ENCODE results near the gene CYB561A3. TPM values are rescaled to one million over a fixed set of nuclear protein-coding genes. Genes with fewer than 3 reads are reported as not detected.

The CYB561A3 gene
- total RNA-seq, 1 experiment from 2014 or later = 96.9 TPM

DNA sequence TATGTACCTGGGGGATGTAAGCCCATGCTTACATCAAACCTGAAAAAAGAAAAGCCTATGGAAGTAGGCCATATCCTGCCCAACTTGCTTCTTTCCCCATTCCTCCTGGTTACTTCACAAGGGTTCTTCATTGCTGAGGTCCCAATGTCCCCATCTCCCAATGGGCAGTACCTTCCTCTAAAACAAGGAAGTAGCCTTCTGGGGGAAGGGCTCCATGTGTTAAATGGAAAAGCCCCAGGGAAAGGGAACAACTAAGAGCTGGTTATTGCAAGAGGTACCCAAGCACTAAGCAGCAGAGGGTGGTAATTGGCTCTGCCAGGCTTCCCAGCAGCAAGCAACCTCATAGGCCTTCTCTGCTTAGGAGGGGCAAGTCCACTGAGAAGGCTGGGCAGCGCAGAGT is 42.0 kb upstream of the CYB561A3 start:
- Histone ChIP-seq H3K9me2 (ENCODE audit: insufficient read depth) (no peaks in the 10 kb centered on the region; the same call in 1 of the 2 replicates), H3K4me3 (no peak overlapping the region), H3F3A (ENCODE audit: insufficient read depth, low read depth) (peaks cover 40% of the 10 kb centered on the region), H2AFZ (no peak overlapping the region), H3K27me3 (ENCODE audit: insufficient read depth, low read depth) (no peaks in the 10 kb centered on the region), H3K79me2 (ENCODE audit: low read depth) (no peaks in the 10 kb centered on the region), H3K36me3 (ENCODE audit: low read depth) (peaks cover 55% of the 10 kb centered on the region), H3K27ac (no peak overlapping the region), H3K9me3 (ENCODE audit: insufficient read depth, low read depth) (no peaks in the 10 kb centered on the region), H3K4me1 (replicated peaks; ENCODE audit: insufficient read depth) (no peaks in the 10 kb centered on the region), H4K20me1 (ENCODE audit: insufficient read depth) (peaks cover 13% of the 10 kb centered on the region; the same call in 1 of the 2 replicates), H3K4me2 (no peak overlapping the region)
- intact Hi-C loops (cut with micrococcal nuclease; ENCODE audit: unreplicated experiment) = no loop called here
- no peak for DNase-seq
- ChIA-PET POLR2A (ENCODE audit: unreplicated experiment) (no interaction called here), CTCF (interaction anchor here (0.7 kb wide), 1 partner anchor 372 kb away, joined by 3 read pairs; no protein-coding TSS in a partner anchor)
- no peak for TF ChIP-seq CTCF (conservative IDR thresholded peaks at IDR 0.05)
- no peak for TF ChIP-seq EZH2 (IDR thresholded peaks at IDR 0.05; ENCODE audit: low read depth)
- BruUV-seq (replicated peaks) = no TSS peak

DNA sequence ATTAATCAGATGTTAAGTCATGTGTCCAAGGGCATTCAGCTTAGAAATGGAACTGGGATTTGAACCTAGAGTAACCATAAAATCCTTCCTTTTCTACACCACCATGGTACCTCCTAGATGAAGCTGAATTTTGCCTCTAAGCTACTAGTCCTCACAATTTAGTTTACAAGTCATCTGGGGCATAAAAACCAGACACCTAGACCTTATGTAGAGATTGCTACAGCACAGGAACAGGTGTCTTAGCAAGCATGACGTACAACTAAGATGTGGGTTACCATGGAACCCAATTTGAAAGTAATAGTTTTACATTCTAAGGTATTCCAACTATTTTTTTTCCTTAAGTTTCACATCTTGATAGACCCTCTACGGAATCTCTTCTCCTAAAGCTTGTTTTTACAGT is 39.9 kb upstream of the CYB561A3 start:
- Histone ChIP-seq H3F3A (ENCODE audit: insufficient read depth, low read depth) (peaks cover 40% of the 10 kb centered on the region), H4K20me1 (ENCODE audit: insufficient read depth) (peaks cover 5% of the 10 kb centered on the region; the same call in 1 of the 2 replicates), H3K27ac (peak overlapping the region; percentile 13; the same call in 1 of the 2 replicates), H3K27me3 (ENCODE audit: insufficient read depth, low read depth) (no peaks in the 10 kb centered on the region), H2AFZ (no peak overlapping the region), H3K36me3 (ENCODE audit: low read depth) (peaks cover 37% of the 10 kb centered on the region), H3K4me3 (no peak overlapping the region), H3K9me3 (ENCODE audit: insufficient read depth, low read depth) (no peaks in the 10 kb centered on the region), H3K4me2 (no peak overlapping the region), H3K79me2 (ENCODE audit: low read depth) (no peaks in the 10 kb centered on the region), H3K4me1 (replicated peaks; ENCODE audit: insufficient read depth) (no peaks in the 10 kb centered on the region), H3K9me2 (ENCODE audit: insufficient read depth) (no peaks in the 10 kb centered on the region; the same call in 1 of the 2 replicates)
- no TSS peak for BruUV-seq (replicated peaks)
- DNase-seq = no peak
- TF ChIP-seq CTCF (conservative IDR thresholded peaks at IDR 0.05) (no peak), EZH2 (IDR thresholded peaks at IDR 0.05; ENCODE audit: low read depth) (no peak)
- ChIA-PET CTCF (interaction anchor here (0.6 to 1.1 kb wide), 3 partner anchors 9 to 595 kb away, joined by 3 to 4 read pairs (median 4); partner anchors contain the start of gene TMEM216), POLR2A (ENCODE audit: unreplicated experiment) (interaction anchor here (0.6 kb wide), 1 partner anchor 28 kb away, joined by 3 read pairs; the partner anchor contains the start of genes CPSF7 and SDHAF2)
- intact Hi-C loops (cut with micrococcal nuclease; ENCODE audit: unreplicated experiment) = no loop called here

GRCh38 chr11:61401173-61401572 is 39.5 kb upstream of the CYB561A3 start:
- BruUV-seq (replicated peaks) = no TSS peak
- H4K20me1 ChIP-seq (ENCODE audit: insufficient read depth) = peaks cover 5% of the 10 kb centered on the region; the same call in 1 of the 2 replicates
- POLR2A ChIA-PET (ENCODE audit: unreplicated experiment) = interaction anchor here (0.6 kb wide), 1 partner anchor 29 kb away, joined by 3 read pairs; the partner anchor contains the start of genes CPSF7 and SDHAF2
- no peaks in the 10 kb centered on the region for H3K27me3 ChIP-seq (ENCODE audit: insufficient read depth, low read depth)
- H3K9me2 ChIP-seq (ENCODE audit: insufficient read depth) = no peaks in the 10 kb centered on the region; the same call in 1 of the 2 replicates
- DNase-seq = no peak
- no peak overlapping the region for H2AFZ ChIP-seq
- CTCF ChIA-PET = interaction anchor here (0.6 to 1.1 kb wide), 2 partner anchors 65 to 595 kb away, joined by 3 to 4 read pairs; no protein-coding TSS in a partner anchor
- no peaks in the 10 kb centered on the region for H3K79me2 ChIP-seq (ENCODE audit: low read depth)
- TF ChIP-seq CTCF (conservative IDR thresholded peaks at IDR 0.05) (no peak), EZH2 (IDR thresholded peaks at IDR 0.05; ENCODE audit: low read depth) (no peak)
- H3K27ac ChIP-seq = peak overlapping the region; percentile 13; the same call in 1 of the 2 replicates
- H3F3A ChIP-seq (ENCODE audit: insufficient read depth, low read depth) = peaks cover 40% of the 10 kb centered on the region
- no peaks in the 10 kb centered on the region for H3K9me3 ChIP-seq (ENCODE audit: insufficient read depth, low read depth)
- H3K4me2 ChIP-seq = no peak overlapping the region
- no peaks in the 10 kb centered on the region for H3K4me1 ChIP-seq (replicated peaks; ENCODE audit: insufficient read depth)
- intact Hi-C loops (cut with micrococcal nuclease; ENCODE audit: unreplicated experiment) = no loop called here
- H3K36me3 ChIP-seq (ENCODE audit: low read depth) = peaks cover 34% of the 10 kb centered on the region
- H3K4me3 ChIP-seq = no peak overlapping the region

All from PC-9 (cell line).